Stimulated activated CD4-positive, alpha-beta T cell treated with anti-CD3 and anti-CD28 coated beads, Interleukin-15, amount 100 ng/mL, for 24 hours (primary cell): ENCODE measurements around the gene MUC4.
"Not testable (repeated sequence)": the region's sequence is repeated elsewhere in the genome, so short reads cannot be mapped to it uniquely, and the experiment has no call there.

Experiments
- DNase-seq: peaks from one replicate; pipeline ENCODE4 v3.0.0-alpha.2; 2020

Gene MUC4

GRCh38 chr3:195712535-195712910 lies 99.2 kb downstream of the MUC4 start:
- DNase-seq, result not testable (repeated sequence)

- DNase-seq, result no peak
Observed at GRCh38 chr3:195711813-195712534, 99.8 kb downstream of the MUC4 start.

DNA sequence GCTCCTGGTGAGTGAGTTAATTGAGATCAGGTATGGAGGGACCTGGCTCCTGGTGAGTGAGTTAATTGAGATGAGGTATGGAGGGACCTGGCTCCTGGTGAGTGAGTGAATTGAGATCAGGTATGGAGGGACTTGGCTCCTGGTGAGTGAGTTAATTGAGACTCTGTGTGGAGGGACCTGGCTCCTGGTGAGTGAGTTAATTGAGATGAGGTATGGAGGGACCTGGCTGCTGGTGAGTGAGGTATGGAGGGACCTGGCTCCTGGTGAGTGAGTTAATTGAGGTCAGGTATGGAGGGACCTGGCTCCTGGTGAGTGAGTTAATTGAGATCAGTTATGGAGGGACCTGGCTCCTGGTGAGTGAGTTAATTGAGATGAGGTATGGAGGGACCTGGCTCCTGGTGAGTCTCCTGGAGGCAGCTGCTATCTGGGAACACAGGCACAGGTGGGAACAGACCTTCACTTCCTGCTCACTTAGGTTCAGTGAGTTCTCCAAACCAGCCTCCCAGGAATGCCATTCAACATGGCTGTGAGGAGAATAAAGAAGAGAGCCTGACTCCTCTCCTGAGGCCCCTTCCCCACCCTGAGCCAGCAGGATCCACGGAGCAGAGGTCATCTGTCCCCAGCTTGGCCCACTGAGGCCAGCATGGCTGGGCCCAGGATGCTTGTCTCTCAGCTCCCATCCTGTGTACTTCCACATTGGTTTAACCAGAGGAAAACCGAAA lies 100.5 kb downstream of the MUC4 start:
- not testable (repeated sequence) for DNase-seq

GRCh38 chr3:195710126-195710905 lies 101.4 kb downstream of the MUC4 start:
- DNase-seq, result not testable (repeated sequence)

DNA sequence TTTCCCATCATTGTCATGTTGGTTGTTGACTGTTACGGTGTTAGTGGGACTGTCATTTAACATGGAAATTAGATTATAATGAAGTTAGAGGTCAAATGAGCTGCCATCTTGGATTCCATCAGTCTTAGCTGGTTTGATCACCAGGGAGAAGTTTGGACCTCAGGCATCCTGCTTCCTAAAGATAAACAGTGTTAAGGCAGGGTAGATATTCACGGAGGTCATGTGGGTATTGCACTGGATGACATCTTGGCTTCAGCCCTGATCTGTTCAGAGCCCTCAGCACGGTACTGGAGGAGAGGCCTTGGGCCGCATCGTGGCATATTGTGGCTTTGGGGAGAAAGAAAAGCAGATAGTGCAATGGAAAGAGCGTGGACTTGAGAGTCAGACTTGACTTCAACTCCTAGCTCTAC lies 102.0 kb downstream of the MUC4 start:
- DNase-seq, result no peak

- no peak for DNase-seq
Observed at GRCh38 chr3:195708626-195709481, 102.9 kb downstream of the MUC4 start.

DNA sequence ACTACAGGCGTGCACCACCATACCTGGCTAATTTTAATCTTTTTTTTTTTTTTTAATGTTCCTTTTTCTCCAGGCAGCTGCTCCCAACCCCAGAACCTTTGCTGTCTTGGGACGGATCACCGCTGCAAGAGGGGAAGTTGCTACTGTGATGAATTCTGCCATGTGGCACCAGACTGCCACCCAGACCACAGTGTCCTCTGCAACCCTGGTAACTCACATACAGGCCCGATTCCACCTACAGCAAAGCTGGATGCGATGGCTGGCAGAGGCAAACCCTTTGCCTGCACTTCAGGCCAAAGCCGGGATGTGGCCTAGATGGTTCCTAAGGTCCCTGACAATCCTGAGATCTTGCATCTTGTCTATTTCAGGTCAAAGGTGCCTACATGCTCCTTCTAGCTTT lies 103.7 kb downstream of the MUC4 start:
- DNase-seq, result no peak

DNA sequence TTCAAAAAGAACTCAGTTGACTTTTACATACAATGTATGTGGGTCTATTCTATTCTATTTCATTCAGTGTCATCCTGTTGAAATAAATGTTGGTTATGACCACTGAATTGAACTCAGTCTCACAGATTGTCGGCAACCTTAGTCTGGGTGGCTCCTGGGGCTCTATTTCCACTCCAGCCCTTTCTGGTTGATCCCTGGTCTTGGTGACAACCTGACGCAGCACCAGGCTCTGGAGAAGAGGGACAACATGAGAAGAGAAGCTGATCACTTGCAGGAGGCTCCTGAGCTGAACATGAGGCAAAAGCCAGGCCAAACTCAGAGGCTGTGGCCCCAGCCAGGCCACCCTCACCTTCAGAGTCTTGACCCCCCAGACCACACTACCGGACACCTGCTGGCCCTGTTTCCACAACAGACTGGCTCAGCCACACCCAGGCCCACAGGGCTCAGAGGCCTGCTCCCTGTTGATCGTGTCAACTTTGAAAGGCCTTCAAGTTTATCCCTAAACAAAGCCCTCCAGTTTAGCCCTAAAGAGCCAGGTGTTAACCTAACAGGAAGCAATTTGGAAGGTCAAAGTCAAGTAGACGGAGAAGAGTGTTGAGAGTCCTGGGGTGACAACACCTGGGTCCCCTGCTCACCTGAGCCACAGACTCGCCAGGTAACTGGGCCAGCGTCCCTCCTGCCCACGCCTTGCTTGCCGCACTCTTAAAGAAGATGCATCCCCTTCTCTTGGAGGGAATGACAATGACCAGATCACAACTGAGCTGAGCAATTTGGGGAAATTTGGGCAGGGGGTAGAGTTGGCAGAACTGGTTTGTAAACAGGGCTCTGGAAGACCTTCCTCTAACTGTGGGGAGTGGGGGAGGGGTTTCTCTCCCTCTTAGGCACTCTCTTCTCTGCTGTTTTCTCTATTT lies 106.4 kb downstream of the MUC4 start:
- DNase-seq, result no peak

GRCh38 chr3:195704433-195704999 lies 107.2 kb downstream of the MUC4 start:
- no peak for DNase-seq

DNA sequence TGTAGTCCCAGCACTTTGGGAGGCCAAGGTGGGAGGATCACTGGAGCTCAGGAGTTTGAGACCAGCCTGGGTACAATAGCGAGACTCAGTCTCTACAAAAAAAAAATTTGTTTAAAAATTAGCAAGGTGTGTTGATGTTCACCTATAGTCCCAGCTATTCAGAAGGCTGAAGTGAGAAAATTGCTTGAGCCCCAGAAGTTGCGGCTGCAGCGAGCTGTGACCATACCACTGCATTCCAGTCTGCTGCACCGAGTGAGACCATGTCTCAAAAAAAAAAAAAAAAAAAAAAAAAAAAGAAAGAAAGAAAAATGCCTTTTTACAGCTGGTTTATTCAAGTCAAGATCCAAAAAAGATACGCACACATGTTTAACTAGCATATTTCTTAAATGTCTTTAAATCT lies 108.0 kb downstream of the MUC4 start:
- DNase-seq, result no peak

GRCh38 chr3:195701042-195701915 lies 110.5 kb downstream of the MUC4 start:
- no peak for DNase-seq

GRCh38 chr3:195700319-195700718 lies 111.4 kb downstream of the MUC4 start:
- no peak for DNase-seq

DNA sequence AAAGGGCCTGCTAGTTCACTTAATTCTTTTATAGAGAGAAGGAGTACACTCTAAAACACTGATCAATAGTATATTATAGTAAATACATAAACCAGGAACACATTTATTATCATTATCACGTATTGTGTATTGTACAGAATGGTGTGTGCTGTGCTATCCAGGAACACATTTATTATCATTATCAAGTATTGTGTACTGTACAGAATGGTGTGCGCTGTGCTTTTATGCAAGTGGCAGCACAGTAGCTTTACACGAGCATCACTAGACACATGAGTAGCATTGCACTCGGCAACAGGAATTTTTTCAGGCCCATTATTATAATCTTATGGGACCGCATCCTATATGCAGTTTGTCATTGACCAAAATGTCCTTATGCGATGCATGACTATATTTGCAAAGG lies 111.9 kb downstream of the MUC4 start:
- DNase-seq, result no peak

GRCh38 chr3:195699388-195699771 lies 112.3 kb downstream of the MUC4 start:
- DNase-seq, result no peak

GRCh38 chr3:195698647-195699387 lies 112.9 kb downstream of the MUC4 start:
- DNase-seq, result no peak

DNA sequence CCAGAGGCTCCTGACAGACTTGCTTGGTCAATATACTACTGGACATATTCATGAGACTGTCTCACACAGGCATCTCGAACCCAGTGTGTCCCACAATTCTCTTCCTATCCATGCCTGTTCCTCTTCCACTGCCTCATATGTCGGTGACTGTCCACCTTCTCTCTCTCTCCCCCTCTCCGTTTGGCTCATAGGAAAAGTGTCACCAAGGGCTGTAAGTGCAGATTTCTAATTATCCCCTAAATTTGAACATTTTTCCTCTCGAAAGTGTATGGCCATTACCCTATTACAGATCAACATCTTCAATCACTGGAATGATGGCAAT lies 113.4 kb downstream of the MUC4 start:
- no peak for DNase-seq

DNA sequence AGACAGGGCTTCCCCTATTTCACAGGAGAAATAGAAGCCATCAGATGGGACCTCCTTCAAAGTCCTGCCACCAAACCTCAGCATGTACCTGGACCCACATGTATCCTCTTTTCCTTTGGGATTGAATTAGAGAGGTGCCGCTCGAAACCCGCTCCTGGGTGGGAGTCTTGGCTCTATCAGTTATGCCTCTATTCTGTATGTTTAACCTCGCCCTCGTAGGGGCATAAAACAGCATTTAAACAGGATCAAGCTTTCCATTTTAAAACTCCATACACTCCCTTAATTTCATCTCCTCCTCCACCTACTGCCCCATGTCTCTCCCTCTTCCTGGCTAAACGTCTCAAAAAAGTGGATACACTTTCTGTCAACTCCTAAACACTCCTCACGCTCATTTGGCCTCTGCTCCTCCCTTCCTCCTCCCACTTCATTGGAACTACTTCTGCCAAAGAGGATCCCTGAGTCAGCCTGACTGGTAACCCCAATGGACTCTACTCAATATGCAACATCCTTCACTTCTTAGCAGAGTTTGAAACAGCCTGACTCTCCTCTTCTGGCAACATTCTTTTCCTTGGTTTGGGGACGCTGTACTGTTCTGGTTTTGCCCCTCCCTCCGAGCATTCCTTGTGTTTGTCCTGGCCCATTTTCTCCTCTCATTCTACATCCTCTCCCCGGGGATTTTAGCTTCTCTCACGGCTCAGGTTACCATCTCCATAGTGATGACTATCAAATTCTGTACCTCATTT lies 114.0 kb downstream of the MUC4 start:
- no peak for DNase-seq
